DND-41 (cell line): ENCODE data around the gene STARD8.

Experiments used
- EZH2 ChIP-seq: IDR thresholded peaks from 3 replicates; pipeline ENCODE4 v1.6.1; 2012; ENCODE audit warnings: borderline replicate concordance, low read depth, mild to moderate bottlenecking, moderate library complexity, low read length, inconsistent platforms; ENCODE audit not compliant: severe bottlenecking
- TF ChIP-seq, protein P1 (sequence below): IDR thresholded peaks from 2 replicates; pipeline ENCODE4 v1.5.1; 2012; ENCODE audit warnings: borderline replicate concordance, low read length, moderate library complexity, mild to moderate bottlenecking; ENCODE audit not compliant: poor library complexity, severe bottlenecking; ENCODE audit errors: extremely low read depth

- TF ChIP-seq, protein P1, sequence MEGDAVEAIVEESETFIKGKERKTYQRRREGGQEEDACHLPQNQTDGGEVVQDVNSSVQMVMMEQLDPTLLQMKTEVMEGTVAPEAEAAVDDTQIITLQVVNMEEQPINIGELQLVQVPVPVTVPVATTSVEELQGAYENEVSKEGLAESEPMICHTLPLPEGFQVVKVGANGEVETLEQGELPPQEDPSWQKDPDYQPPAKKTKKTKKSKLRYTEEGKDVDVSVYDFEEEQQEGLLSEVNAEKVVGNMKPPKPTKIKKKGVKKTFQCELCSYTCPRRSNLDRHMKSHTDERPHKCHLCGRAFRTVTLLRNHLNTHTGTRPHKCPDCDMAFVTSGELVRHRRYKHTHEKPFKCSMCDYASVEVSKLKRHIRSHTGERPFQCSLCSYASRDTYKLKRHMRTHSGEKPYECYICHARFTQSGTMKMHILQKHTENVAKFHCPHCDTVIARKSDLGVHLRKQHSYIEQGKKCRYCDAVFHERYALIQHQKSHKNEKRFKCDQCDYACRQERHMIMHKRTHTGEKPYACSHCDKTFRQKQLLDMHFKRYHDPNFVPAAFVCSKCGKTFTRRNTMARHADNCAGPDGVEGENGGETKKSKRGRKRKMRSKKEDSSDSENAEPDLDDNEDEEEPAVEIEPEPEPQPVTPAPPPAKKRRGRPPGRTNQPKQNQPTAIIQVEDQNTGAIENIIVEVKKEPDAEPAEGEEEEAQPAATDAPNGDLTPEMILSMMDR = no peak
- no peak for TF ChIP-seq EZH2
These were observed 58.5 kb downstream of the STARD8 start for GRCh38 chrX:68705986-68706385.
